ENCODE results near the gene ZNF644. TPM values are rescaled to one million over a fixed set of nuclear protein-coding genes. Genes with fewer than 3 reads are reported as not detected.

The ZNF644 gene
- total RNA-seq, 4 donors from 2014 or later, result 59.9 to 106 (median 71.3) TPM

- no peak for TF ChIP-seq CTCF (IDR thresholded peaks at IDR 0.05; ENCODE audit: low read depth)
These were observed 77.9 kb downstream of the ZNF644 start for GRCh38 chr1:90943966-90944365.

- TF ChIP-seq CTCF (IDR thresholded peaks at IDR 0.05; ENCODE audit: low read depth), result no peak
These were observed 81.1 kb downstream of the ZNF644 start for GRCh38 chr1:90940746-90941145.

- TF ChIP-seq CTCF (IDR thresholded peaks at IDR 0.05; ENCODE audit: low read depth), result no peak
These were observed 85.1 kb downstream of the ZNF644 start for GRCh38 chr1:90936731-90937130.

GRCh38 chr1:90936061-90936460 is 85.8 kb downstream of the ZNF644 start:
- TF ChIP-seq CTCF (IDR thresholded peaks at IDR 0.05; ENCODE audit: low read depth), result no peak

GRCh38 chr1:90926971-90927370 is 94.9 kb downstream of the ZNF644 start:
- TF ChIP-seq CTCF (IDR thresholded peaks at IDR 0.05; ENCODE audit: low read depth), result no peak

- no peak for TF ChIP-seq CTCF (IDR thresholded peaks at IDR 0.05; ENCODE audit: low read depth)
These were observed 95.6 kb downstream of the ZNF644 start for GRCh38 chr1:90925928-90926869.

- TF ChIP-seq CTCF (IDR thresholded peaks at IDR 0.05; ENCODE audit: low read depth), result no peak
These were observed 96.9 kb downstream of the ZNF644 start for GRCh38 chr1:90924982-90925381.
